GM13977 (cell line): ENCODE results near the gene RHOXF2.
"Not testable (repeated sequence)": the region's sequence is repeated elsewhere in the genome, so short reads cannot be mapped to it uniquely, and the experiment has no call there.

ENCODE experiments used
- DNase-seq: peaks from one replicate; pipeline ENCODE4 v3.0.0; 2012; ENCODE audit warnings: low spot score
- in situ Hi-C: fragments of 300-500 bp; cut with MboI; formaldehyde crosslinking; loops from one replicate; pipeline ENCODE4 v1.12.0; 2022; ENCODE audit warnings: low sequenced_read_pairs, low pct_unique_long_range_greater_than_20kb, mixed read lengths, inconsistent platforms; ENCODE audit not compliant: unreplicated experiment
- TF ChIP-seq, protein P1 (sequence below): IDR thresholded peaks from 2 replicates; pipeline ENCODE4 v1.5.1; 2012; ENCODE audit warnings: mild to moderate bottlenecking, control low read depth; ENCODE audit not compliant: insufficient read depth; ENCODE audit errors: extremely low read depth, missing control alignments

The RHOXF2 gene

DNA sequence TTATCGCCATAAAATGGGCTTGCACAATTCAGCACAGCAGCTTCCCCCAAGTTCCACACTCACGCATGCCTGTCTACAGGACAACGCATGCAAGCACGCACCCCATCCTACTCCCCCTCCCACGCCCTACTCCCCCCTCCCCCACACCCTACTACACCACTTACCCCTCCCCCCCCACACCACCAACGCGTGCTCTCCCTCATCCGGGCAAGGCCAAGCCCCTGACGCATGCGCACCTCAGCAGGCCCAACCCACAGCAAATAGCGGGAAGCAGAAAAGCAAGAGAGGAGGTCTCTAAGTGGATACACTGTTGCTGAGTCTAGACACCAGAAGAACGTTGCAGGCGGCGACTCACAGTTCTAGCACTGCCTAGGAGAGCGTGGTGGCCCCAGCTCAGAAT, at the start of gene RHOXF2:
TSS of gene RHOXF2 (plus strand) at position 301 of the 400 bp plus-strand sequence. CDS start 138 bp downstream, outside the sequence.
- DNase-seq, in situ Hi-C loops: not testable (repeated sequence)

- no peak for DNase-seq
- TF ChIP-seq, protein P1, sequence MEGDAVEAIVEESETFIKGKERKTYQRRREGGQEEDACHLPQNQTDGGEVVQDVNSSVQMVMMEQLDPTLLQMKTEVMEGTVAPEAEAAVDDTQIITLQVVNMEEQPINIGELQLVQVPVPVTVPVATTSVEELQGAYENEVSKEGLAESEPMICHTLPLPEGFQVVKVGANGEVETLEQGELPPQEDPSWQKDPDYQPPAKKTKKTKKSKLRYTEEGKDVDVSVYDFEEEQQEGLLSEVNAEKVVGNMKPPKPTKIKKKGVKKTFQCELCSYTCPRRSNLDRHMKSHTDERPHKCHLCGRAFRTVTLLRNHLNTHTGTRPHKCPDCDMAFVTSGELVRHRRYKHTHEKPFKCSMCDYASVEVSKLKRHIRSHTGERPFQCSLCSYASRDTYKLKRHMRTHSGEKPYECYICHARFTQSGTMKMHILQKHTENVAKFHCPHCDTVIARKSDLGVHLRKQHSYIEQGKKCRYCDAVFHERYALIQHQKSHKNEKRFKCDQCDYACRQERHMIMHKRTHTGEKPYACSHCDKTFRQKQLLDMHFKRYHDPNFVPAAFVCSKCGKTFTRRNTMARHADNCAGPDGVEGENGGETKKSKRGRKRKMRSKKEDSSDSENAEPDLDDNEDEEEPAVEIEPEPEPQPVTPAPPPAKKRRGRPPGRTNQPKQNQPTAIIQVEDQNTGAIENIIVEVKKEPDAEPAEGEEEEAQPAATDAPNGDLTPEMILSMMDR, result no peak
- in situ Hi-C loops, result loop anchor here (25.0 kb wide), 1 partner anchor 128 kb away; no protein-coding TSS in a partner anchor
Observed at GRCh38 chrX:120109378-120109777, 49.0 kb upstream of the RHOXF2 start.

DNA sequence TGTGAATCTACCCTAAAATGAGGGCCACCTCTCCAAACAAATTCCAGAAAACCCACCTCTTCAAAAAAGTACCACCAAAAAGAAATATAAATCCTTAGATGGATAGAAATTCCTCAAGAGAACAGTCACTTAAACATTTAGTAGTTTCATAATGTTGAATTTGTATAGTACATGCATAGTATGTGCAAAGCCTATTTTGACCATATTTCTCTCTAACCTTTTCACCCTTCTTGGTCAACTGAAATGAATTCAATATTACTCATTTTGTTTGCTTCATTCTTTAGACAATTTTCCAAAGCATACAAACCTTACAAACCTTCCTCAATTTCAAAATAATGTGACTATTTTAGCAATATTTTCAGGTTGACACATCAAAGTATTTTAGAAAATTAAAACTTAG, 46.8 kb upstream of the RHOXF2 start:
- DNase-seq, result no peak
- in situ Hi-C loops, result loop anchor here (25.0 kb wide), 1 partner anchor 126 kb away; no protein-coding TSS in a partner anchor
- TF ChIP-seq, protein P1, result no peak

DNA sequence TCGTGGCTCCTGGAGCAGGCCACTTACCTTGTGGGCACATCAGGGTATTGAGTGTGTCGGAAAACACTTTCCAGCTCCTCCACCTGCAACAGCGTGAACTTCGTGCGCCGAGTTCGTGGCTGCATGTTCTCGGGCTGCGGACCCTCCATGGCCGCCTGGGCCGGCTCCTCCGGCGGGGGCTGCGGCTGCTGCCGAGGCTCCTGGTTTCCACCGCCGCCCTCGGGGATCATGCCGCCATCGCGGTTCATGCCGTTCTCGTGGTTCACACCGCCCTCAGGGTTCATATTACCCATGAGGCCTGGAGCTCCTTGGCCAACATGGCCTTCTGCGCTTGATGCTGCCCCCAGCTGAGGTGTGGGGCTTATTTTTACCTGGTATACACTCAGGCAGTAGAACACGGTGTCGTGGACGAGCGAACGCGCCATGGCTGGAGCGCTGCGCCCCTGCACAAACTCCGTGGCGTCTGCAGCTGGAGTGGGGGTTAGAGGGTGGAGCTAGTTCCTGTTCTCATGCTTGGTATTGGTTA, 42.9 kb upstream of the RHOXF2 start, which contains the start of gene RHOXF1:
TSS of gene RHOXF1 (minus strand) at position 476 of the 526 bp plus-strand sequence. CDS start at position 425, 51 bp downstream.
- in situ Hi-C loops, result loop anchor here (25.0 kb wide), 1 partner anchor 122 kb away; no protein-coding TSS in a partner anchor
- DNase-seq, result no peak
- TF ChIP-seq, protein P1, result no peak

- TF ChIP-seq, protein P1, result no peak
- in situ Hi-C loops, result loop anchor here (25.0 kb wide), 1 partner anchor 117 kb away; no protein-coding TSS in a partner anchor
- no peak for DNase-seq
Observed at GRCh38 chrX:120120223-120120622, 38.2 kb upstream of the RHOXF2 start.

GRCh38 chrX:120125444-120125843, 33.0 kb upstream of the RHOXF2 start:
- DNase-seq, result no peak
- TF ChIP-seq, protein P1, result no peak
- in situ Hi-C loops, result loop anchor here (25.0 kb wide), 1 partner anchor 113 kb away; no protein-coding TSS in a partner anchor

DNA sequence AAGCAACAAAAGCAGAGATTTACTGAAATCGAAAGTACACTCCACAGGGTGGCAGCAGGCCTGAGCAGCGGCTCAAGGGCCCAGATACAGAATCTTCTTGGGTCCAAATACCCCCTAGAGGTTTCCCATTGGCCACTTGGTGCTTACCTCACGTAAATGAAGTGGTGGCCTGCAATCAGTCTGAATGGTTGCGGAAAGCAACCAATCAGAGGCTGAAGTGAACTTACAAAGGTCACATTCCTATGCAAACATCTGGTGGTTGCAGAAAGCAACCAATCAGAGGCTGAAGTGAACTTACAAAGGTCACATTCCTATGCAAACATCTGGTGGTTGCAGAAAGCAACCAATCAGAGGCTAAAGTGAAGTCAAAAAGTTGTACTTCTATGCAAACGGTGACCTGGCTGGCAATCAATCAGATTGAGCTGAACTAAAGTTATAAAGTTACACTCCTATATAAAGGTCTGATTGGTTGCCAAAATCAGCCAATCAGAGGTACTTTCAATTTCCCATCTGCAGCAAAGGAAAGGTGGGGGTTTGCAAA, 30.0 kb upstream of the RHOXF2 start:
- in situ Hi-C loops, result loop anchor here (25.0 kb wide), 1 partner anchor 116 kb away; no protein-coding TSS in a partner anchor
- not testable (repeated sequence) for DNase-seq
